HG03280 (cell line): ENCODE results near the gene MEIS1.

Experiments
- ATAC-seq: cut with Tn5 transposase; IDR thresholded peaks from one replicate; pipeline ENCODE4 v1.9.1; 2021; ENCODE audit warnings: mild to moderate bottlenecking, moderate library complexity; ENCODE audit not compliant: unreplicated experiment

The MEIS1 gene

DNA sequence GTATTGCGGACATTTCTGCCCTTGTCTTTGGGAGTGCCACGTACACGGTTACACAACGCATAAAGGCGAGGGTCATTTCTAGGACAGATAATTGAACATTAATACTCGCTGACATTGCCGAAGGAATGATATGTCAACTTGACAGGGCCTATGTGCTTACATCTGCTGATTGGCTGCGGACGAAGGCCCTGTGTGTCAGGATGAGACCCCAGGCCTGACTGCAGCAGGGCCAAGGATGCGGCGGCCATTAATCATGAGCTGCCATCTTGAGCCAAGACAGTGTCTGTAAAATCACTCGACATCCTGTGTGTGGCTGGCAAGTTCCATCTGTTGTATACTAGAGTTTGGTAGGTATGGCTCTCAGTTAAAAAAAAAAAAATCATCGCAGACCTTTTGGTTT, 96.6 kb downstream of the MEIS1 start:
- no peak for ATAC-seq

DNA sequence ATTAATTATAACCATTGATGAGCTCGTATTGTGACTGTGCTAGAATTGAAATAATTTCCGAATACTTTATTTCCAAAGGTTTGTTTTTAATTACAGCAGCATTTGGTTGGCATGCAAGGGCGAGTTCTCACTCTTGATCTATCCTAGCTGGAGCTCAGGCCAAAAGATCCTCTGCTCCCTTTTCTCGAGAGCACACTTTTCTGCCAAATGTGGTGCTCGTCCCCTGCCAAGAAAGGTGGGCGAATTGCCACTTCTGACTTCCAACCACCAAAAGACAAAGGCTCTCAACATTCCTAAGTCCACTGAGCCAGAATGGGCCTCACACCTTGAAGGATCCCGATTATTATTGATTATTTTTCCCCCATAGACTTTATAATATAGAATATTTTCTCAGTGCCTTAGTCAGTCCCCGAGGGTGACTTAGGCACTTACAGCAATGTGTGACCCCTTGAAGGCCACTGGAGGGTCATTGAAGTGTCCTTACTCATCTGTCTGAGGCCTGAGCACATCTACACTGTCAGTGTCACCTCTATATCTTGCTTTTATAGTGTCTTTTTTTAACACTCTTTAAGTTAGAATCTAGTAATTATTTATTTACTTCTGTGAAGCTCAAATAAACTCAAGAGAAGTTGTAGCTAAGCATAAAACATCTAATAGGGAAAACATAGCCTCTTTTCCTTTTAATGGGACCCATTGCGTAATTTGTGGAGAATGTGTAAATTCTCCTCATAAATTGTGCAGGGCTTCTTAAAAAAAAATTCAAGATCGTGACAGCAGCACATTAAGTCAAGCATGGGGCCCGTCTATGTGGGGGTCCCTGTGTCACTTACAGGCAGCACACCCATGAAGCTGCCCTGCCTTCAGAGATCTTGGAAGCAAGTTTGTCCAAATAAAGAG, 98.3 kb downstream of the MEIS1 start:
- no peak for ATAC-seq

DNA sequence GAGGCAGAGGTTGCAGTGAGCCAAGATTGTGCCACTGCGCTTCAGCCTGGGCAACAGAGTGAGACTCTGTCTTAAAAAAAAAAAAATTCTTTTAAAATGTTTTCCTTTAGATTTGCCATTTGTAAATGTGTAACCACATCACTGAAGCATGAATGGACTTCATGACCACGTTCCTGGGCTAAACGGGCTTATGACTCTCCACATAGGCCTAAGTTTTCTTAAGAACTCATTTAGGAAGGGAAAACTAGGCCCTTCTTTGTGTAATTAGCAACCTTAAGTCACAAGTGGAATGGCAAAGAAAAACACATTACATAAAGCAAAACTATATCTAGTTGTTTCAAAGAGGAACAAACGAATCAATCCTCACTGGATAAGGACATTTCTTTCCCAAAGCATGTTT, 99.5 kb downstream of the MEIS1 start:
- ATAC-seq: no peak

DNA sequence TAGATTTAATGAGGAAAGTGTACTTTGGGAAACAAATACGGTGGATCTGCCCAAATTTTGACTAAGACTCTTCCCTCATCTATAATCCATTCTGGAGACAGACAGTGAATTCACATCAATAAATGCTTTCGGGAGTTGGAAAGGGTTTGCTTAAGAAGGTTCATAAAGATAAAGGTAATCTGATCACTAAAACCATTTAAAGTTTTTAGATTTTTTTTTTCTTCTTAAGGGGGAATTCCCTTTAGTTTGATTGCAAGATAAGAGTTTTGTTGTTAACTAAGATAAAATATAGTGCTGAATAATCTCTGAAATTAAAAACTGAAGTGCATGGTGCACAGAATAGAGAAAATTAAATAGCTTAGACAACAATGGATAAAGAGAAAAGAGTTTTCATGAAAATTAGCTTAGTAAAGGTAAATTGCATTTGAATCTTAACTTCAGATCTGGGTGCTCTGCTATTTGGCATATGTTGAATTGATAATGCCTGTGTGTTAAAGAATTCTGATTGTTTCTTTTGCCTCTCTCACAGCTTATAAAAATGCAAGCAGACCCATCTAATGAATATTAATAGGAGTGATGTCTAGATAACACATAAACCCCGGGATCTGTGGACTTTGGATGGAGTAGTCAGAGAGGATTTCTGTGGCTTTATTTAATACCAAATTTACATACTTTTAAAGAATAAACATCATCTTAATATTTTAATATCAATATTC, 100.8 kb downstream of the MEIS1 start:
- no peak for ATAC-seq

DNA sequence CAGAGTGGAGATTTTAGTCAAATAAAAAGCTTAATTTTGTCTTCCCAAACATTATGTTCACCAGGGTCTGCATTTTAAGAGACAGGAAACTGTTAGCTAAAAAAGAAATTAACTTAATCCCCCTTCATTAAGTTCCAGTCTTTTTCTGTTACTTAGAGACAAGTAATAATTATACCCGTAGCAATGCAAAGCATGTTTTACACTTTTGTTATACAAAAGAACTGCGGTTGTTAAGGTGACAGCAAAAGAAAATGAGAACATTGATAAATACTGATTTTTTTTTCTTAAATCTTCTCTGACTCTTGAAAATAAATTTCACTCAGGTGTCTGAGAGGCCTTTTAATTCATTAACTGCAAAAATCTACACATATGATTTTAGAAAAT, 101.4 kb downstream of the MEIS1 start:
- ATAC-seq: no peak

DNA sequence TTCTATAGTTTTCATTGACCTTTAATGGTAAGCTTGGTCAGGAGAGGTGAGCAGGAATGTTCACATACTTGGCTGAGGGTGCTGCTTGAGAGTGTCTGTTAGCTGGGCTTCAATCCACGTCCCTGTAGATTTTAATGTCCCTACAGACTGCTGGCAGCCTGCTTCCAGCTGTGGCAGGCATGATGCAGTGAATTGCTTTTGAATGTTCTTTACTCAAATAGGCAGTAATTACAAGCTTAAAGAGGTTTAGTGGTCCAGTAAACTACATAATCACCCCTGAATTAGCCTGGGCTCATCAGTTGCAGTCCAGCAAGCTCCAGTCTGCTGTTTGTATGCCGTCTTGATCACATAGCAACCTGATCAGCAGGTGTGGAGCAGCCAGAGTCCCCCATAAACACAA, 102.1 kb downstream of the MEIS1 start:
- no peak for ATAC-seq

DNA sequence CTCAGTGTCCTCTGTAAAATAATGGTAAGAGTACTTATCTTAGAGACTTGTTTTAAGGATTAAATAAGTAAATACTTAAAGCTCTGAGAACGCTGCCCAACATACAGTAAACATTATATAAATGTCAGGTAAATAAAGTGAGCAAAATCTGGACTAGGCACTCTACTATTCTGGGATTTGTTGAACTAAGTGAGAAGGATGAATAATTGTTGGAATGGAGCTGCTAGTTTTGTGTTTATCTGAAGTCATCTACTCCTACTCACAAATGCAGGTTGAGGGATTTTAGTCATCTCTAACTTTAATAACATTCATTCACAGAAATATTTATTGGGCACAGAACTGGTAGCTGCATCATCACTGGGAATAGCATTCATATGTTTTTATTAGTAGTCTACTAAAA, 103.4 kb downstream of the MEIS1 start:
- no peak for ATAC-seq

DNA sequence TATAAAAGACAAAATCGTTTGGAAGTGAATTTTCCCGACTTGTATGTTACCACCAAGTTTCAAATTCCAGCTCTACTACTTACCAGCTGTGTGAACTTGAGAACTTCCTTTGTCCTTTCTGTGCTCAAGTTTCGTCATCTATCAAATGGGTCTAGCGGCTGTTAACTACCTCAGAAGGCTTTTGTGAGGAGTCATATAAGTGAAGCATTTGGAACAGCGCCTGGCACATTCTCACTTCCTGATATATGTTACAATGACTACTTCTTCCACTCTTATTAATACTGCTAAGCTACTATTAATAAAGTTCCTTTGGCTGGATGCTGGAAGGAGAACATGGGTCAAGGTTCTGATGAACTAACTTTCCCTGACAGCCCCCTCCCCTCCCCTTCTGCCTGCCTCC, 104.5 kb downstream of the MEIS1 start:
- ATAC-seq: no peak

DNA sequence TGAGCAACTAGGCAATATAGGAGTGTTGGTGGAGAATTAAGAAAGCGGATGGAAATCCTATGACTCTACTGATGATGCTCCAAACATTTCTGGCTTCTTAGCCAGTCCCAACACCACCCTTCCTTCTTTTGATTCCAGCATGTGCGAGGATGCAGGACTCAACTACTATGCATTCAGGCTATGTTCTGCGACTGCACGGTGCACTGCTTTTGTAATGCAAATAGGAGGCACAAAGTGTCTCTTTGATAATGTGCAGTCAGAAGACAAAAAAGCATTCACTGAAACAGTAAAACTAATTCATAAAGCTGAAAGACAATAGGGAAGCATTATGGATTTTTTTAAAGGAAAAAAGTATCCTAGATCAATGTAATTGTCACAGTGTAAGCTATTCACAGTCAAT, 106.7 kb downstream of the MEIS1 start:
- no peak for ATAC-seq

DNA sequence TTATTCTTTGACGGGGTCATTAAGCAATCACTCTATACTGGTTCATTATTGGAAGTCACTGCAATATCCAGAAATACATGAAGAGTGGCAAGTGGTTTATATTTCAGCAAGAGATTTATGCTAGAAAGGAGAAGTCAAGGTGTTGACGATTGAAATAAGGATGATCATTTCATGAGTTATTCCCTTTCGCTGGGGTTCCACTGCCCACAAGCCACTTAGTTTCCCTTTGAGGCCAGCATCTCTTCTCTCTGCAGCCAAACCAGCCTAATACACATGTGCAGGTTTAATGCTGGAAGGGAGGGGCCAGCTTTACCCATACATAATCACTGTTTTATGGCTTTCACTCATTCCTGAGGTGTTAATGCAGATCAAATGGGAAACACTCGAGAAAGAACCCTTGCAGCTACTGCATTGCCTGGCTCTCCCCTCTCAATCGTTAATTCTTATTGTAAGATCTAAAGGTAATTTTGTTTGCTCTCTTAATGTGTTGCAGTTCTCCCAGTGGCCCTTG, 108.4 kb downstream of the MEIS1 start:
- no peak for ATAC-seq

DNA sequence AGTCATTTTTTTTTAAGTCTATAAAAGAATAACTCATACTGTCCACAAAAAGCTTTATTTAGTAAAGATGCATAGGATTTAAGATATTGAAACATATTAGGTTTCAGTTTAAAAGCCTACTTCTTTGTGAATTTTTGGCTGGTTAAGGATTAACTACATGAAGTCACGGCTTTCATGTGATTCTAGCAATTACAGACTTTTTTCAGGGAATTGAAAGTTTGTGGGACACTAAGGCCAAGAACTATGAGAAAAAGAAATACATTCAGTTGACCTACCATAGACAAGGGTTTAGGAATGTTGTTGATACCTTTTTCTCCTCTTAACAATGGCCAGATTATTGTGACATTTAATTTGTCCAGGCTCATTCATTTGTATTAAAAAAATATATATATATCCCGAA, 109.3 kb downstream of the MEIS1 start:
- no peak for ATAC-seq

DNA sequence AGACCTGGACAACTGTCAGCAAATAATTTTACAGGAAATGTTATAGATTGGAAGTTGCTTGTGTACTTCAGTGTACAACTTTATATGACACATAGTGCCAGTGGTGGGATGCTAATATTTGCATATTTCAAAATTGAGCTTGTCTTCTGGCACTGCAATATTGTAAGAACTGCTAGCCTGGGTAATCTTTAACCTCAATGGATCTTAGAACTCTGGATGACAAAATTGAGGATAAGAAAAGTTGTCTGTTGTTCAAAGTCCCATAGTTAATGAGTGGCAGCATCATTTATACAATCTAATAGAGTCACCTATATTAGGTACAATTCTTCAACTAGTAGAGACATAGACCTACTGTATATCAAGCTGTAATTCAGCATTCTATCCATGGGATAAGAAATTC, 110.3 kb downstream of the MEIS1 start:
- no peak for ATAC-seq

DNA sequence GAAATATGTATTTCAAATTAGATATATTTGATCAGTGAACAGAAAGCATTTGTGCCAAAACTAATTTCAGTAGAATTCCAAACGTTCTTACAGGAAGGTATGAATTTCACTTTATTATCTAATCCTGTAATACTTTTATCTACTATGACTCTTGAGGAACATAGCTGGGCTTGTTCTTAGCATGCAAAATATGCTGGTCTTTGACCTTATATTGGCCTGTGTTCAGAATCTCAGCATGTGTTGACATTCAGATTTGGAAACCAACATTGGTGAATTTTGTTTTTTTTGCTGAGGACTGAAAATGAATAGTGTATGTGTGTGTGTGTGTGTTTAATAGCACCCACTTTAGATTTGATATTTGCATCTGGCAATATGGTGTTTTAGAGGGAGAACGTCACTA, 112.2 kb downstream of the MEIS1 start:
- ATAC-seq: no peak

DNA sequence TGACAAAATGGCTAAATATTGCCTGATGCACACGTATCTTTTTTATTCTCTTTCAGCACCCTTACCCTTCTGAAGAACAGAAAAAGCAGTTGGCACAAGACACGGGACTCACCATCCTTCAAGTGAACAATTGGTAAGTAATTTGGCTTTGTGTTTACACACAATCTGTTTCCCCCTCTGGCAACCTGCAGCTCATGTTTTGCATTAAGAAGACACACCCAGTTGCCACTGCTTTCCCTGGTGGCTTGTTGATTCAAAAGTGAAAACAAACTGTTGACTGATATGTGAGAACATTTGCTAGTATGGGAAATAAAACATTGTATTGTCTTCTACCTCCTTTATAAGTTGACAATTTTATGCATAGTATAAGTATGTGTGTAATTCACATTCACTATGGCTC, 113.0 kb downstream of the MEIS1 start:
- no peak for ATAC-seq

DNA sequence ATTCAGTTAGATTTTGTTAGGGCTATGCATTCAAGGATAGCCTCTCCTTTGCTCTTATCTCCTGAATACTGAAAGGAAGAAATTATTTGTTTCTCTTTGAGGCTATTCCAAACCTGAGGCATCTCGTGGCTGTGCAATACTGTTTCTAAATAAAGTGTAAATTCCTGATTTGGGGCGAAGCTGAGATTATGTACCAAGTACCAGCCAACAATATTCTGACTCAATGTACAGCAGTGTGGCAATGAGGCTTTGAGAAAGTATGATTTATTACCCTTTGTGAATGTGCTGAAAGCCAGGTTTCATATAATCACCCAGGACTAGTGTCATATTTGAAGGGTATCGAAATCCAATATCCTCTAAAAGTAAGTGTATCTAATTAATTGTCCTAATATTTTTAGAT, 113.5 kb downstream of the MEIS1 start:
- ATAC-seq: no peak

DNA sequence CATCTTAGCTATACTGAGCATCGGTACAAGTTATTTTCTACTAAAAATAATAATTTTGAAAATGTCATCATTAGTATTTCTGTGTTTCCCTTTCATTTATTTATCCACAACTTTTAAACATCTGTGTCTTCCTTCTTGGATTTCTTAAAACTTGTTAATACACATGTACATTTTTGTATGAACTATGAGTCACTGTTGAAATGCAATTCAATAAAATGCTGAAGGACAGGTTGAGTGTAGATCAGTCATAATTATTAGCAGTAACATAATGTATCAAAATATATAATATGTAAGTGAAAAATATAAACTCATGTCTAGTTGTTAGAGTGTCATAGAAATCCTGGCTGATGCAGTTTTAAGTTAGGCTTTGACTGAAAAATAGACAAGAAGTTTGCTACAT, 115.9 kb downstream of the MEIS1 start:
- no peak for ATAC-seq

DNA sequence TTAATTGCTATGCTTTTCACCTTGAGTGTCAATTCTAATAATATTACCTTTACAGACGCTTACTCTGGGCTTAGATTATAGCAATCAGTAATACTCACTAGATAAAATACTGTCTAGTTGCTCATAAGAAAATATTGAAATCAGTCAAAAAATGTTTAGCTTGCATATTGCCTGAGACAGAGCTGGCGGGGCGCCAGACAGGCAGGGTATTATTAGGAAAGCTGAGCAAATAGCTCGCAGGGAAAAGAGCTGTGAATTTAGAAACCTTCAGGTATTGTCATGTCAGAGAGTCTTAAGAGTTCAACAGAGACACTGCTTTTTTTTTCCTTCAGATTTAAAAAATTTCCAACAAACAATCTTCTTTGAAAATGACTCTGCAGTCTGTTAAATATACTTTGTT, 118.4 kb downstream of the MEIS1 start:
- no peak for ATAC-seq

DNA sequence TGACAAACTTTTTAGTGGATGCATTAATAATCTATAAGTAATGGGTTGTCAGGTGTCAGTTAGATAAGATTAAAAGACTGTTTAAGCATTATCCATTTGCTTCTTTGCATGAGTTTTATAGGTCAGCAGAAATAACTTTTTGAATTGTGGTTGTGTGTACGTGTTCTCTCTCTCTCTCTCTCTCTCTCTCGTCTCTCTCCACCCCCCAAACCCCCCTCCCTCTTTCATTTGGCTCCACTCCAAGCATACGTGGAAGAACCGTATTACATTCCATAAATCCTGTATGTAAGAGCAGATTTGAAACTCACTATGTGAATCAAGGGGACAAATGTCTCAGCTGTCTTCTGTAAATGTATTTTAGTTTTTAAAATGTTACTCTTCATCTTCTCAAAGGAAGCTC, 120.2 kb downstream of the MEIS1 start:
- ATAC-seq: no peak

DNA sequence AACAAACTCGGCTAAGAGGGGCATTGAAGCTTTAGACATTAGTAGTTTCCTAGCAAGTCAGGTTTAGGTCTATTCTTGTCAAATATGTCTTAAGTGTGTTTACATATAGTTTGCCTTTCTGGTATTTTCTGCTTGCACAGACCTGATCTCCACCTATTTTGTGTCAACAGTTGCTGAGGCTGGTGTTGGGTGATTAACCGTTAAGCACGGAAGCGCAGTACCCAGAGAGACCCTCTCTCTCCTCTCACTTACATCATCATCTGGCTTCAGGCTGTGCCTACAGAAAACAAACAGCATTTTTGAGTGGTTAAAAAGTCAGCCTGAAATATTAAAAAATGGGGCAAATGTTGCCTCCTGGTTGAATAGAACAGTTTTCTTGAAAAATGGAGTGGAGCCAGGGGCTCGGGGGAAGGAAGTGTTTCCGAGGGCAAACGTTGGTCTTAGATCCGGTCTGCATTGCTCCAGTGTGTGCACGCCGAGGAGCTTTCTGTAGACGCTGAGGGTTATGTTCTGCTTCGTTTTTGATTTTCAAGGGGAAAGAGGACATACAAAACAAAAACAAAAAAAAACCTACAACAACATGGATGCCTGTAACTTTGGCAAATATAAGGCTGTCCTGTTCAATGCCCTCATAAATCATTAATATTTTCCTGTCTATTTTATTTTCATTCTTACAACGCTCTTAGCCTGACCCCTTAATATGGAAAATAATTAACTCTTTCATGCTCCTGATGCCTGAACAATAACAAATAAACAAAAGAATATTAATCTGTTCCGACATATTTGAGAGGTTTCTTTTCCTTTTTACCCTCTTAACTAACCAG, 120.8 kb downstream of the MEIS1 start:
- ATAC-seq: no peak

DNA sequence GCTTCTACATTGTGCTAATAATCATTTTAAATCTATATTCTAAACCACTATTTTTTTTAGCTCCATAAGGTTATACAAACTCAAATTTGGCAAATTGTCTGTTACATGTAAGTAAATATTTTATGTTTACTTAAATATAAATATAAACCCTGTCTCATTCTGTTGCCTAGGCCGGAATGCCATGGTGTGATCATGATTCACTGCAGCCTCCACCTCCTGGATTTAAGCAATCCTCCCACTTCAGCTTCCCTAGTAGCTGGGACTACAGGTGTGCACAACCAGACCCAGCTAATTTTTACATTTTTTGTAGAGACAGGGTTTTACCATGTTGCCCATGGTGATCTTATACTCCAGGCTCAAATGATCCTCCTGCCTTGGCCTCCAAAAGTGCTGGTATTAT, 124.7 kb downstream of the MEIS1 start:
- no peak for ATAC-seq

DNA sequence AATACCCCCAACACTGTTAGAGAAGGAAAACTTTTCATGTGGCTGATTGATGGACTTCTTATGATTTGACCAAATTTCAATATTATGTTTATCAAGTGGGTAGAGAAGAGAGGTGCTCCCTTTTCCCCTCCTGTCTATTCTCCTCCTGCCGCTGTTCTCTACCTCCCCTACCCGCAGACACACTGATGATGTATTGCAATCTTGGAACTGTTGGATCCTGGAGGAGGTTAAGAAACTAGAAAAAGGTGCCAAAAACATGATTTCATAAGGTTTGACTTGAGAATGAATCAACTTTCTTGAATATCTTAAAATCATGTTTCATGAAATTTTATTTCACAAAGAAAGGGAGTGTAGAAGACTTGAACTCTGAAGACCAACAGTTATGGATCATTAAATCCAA, 125.8 kb downstream of the MEIS1 start:
- ATAC-seq: no peak
